Glutamatergic neuron (in vitro differentiated cells): ENCODE results near the gene CKAP4. TPM values are rescaled to one million over a fixed set of nuclear protein-coding genes. Genes with fewer than 3 reads are reported as not detected.

Experiments
- DNase-seq: peaks from one replicate; pipeline ENCODE4 v3.0.0; 2022
- H3K27ac Mint-ChIP-seq: one replicate; pipeline ENCODE4 v1.8.0; 2020; ENCODE audit warnings: mild to moderate bottlenecking, mixed read lengths, inconsistent platforms; ENCODE audit not compliant: unreplicated experiment
- H3K27me3 Mint-ChIP-seq: one replicate; pipeline ENCODE4 v1.8.0; 2020; ENCODE audit warnings: mild to moderate bottlenecking, moderate library complexity, mixed read lengths, inconsistent platforms; ENCODE audit not compliant: unreplicated experiment
- H3K36me3 Mint-ChIP-seq: one replicate; pipeline ENCODE4 v1.8.0; 2020; ENCODE audit warnings: mild to moderate bottlenecking, mixed read lengths, inconsistent platforms; ENCODE audit not compliant: unreplicated experiment
- H3K4me1 Mint-ChIP-seq: one replicate; pipeline ENCODE4 v1.8.0; 2020; ENCODE audit warnings: mild to moderate bottlenecking, low read depth, mixed read lengths, inconsistent platforms; ENCODE audit not compliant: unreplicated experiment
- H3K4me3 Mint-ChIP-seq: one replicate; pipeline ENCODE4 v1.8.0; 2020; ENCODE audit warnings: mild to moderate bottlenecking, mixed read lengths, inconsistent platforms; ENCODE audit not compliant: unreplicated experiment
- H3K9me3 Mint-ChIP-seq: one replicate; pipeline ENCODE4 v1.8.0; 2020; ENCODE audit warnings: mild to moderate bottlenecking, moderate library complexity, mixed read lengths, inconsistent platforms; ENCODE audit not compliant: unreplicated experiment
- long read RNA-seq: library from polyadenylated mRNA; unstranded; transcript quantifications from one replicate; pipeline ENCODE4 v2.0.0, GENCODE V29; 2020; ENCODE audit not compliant: unreplicated experiment
- total RNA-seq: library from RNA; stranded (reverse); fragmentation: NEBNext Ultra II Directional; extraction: Animal tissue kit (Norgen Biotek cat#: 25700); gene quantifications from one replicate; pipeline ENCODE4 v1.2.1, GENCODE V29; 2021; ENCODE audit not compliant: unreplicated experiment
- TF ChIP-seq, protein P1 (sequence below): fragments of 200-600 bp; sonication (generic); IDR thresholded peaks from one replicate; pipeline ENCODE4 v1.5.0; 2021; ENCODE audit not compliant: partially characterized antibody, unreplicated experiment

The CKAP4 gene
- 87.0 TPM for total RNA-seq
- long read RNA-seq, transcript CKAP4-201 (2 exons, 3,093 nt) = major isoform, 40 of 41 reads
- long read RNA-seq, partial matches to known transcripts = 0 of 41 reads
- long read RNA-seq, other reads (novel, unspliced or antisense) = 1 of 41 reads

DNA sequence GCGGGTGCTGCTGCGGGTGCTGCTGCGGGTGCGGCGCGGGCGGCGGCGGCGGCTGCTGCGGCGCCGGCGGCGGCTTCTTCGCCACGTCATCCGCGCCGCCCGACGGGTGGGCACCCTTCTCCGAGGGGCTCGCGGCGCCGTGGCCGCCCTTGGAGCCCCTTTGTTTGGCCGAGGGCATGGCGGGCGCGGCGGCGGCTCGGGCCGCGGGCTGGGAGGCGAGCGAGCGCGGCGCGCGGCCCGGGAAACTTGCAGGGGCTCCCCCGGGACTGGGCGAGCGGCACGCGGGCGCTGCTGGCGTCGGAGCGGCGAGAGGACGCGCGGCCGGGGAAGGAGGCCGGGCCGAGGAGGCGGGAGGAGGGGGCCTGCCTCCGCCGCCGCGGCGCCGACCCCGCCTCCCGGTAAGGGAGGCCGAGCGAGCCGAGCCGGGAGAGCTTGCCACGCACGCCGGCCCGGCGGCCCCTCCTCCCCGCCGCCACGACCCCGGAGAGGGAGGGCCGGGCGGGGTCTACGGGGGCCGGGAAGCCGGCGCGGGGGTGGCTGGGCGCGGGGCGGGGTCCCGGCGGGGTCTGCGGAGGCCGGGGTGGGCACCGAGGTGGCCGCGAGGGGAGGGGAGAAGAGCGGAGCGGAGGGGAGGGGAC, at the start of gene CKAP4:
Gene CKAP4, minus strand, starts transcription at position 347 of the 638 bp plus-strand sequence. Its CDS starts 169 bp downstream, at position 178.
- H3K27ac Mint-ChIP-seq = peak within 1 kb of the TSS; percentile 82
- no peaks in the 10 kb centered on the region for H3K36me3 Mint-ChIP-seq
- peaks cover 17% of the 10 kb centered on the region for H3K9me3 Mint-ChIP-seq
- H3K4me1 Mint-ChIP-seq = peaks cover 30% of the 10 kb centered on the region
- H3K4me3 Mint-ChIP-seq = peak within 1 kb of the TSS; percentile 87
- TF ChIP-seq, protein P1, sequence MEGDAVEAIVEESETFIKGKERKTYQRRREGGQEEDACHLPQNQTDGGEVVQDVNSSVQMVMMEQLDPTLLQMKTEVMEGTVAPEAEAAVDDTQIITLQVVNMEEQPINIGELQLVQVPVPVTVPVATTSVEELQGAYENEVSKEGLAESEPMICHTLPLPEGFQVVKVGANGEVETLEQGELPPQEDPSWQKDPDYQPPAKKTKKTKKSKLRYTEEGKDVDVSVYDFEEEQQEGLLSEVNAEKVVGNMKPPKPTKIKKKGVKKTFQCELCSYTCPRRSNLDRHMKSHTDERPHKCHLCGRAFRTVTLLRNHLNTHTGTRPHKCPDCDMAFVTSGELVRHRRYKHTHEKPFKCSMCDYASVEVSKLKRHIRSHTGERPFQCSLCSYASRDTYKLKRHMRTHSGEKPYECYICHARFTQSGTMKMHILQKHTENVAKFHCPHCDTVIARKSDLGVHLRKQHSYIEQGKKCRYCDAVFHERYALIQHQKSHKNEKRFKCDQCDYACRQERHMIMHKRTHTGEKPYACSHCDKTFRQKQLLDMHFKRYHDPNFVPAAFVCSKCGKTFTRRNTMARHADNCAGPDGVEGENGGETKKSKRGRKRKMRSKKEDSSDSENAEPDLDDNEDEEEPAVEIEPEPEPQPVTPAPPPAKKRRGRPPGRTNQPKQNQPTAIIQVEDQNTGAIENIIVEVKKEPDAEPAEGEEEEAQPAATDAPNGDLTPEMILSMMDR = no peak
- peaks cover 6% of the 10 kb centered on the region for H3K27me3 Mint-ChIP-seq
- peak; percentile 82 for DNase-seq

GRCh38 chr12:106297075-106297474, 49.3 kb upstream of the CKAP4 start:
- Mint-ChIP-seq H3K4me1 (peaks cover 7% of the 10 kb centered on the region), H3K9me3 (peaks cover 3% of the 10 kb centered on the region), H3K36me3 (no peaks in the 10 kb centered on the region), H3K27me3 (peaks cover 5% of the 10 kb centered on the region), H3K27ac (no peak overlapping the region), H3K4me3 (no peak overlapping the region)
- TF ChIP-seq, protein P1 = no peak
- no peak for DNase-seq

DNA sequence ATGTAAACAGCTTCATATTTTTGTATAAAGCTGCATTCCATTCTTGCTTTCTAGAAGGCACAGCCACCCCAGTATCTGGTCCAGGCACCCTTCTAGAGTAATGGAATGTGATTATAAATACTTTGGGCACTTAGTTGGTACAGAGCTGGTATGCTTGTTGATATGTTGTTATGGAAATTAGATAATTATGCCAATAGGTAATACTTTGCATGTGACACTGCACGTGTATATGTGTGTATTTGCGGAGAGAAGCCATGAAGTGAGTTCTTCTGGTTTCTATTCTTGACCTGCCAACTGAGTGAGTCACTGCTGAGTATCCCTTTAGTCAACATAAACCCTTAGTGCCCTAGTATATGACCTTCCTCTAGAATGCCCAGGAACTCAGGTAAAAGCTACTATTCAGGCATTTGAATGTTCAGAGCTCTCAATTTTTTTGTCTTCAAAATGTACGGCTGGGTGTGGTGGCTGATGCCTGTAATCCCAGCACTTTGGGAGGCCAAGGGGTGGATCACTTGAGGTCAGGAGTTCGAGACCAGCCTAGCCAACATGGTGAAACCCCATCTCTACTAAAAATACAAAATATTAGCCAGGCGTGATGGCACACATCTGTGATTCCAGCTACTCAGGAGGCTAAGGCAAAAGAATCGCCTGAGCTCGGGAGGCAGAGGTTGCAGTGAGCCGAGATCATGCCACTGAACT, 48.5 kb upstream of the CKAP4 start:
- TF ChIP-seq, protein P1 = no peak
- Mint-ChIP-seq H3K36me3 (no peaks in the 10 kb centered on the region), H3K27me3 (no peaks in the 10 kb centered on the region), H3K9me3 (no peaks in the 10 kb centered on the region), H3K4me3 (no peak overlapping the region), H3K27ac (no peak overlapping the region), H3K4me1 (peaks cover 4% of the 10 kb centered on the region)
- DNase-seq = no peak

DNA sequence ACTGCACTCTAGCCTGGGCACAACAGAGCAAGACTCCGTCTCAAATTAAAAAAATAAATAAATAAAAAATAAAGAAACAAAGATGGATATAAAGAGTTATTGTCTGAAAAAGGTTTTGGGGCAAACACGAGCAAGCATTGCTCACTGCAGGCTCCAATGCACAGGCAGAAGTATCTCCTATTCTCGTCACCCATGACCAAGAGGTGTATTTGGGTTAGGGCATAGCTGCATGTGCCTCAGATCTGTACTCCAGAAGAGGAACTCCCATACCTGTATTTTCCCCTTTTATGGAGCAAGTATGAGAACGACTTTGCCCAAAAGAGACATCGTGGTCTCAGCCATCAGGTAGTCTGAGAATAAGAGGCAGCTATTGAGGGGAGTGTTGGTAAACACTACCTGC, 44.5 kb upstream of the CKAP4 start:
- Mint-ChIP-seq H3K27me3 (peaks cover 2% of the 10 kb centered on the region), H3K4me3 (no peak overlapping the region), H3K36me3 (no peaks in the 10 kb centered on the region), H3K9me3 (no peaks in the 10 kb centered on the region), H3K4me1 (no peaks in the 10 kb centered on the region), H3K27ac (no peak overlapping the region)
- DNase-seq = no peak
- TF ChIP-seq, protein P1 = no peak

GRCh38 chr12:106291342-106291741, 43.5 kb upstream of the CKAP4 start:
- Mint-ChIP-seq H3K27me3 (peaks cover 2% of the 10 kb centered on the region), H3K4me1 (no peaks in the 10 kb centered on the region), H3K4me3 (no peak overlapping the region), H3K27ac (no peak overlapping the region), H3K36me3 (no peaks in the 10 kb centered on the region), H3K9me3 (no peaks in the 10 kb centered on the region)
- TF ChIP-seq, protein P1 = no peak
- DNase-seq = no peak
